Activated CD8-positive, alpha-beta memory T cell treated with anti-CD3 and anti-CD28 coated beads, Interleukin-2, amount 50 U/mL, for 24 hours (primary cell): Measurements from ENCODE around the gene DDX1.

ENCODE experiments used
- DNase-seq: peaks from one replicate; pipeline ENCODE4 v3.0.0-alpha.2; 2020; ENCODE audit errors: extremely low read depth

DDX1 gene

DNA sequence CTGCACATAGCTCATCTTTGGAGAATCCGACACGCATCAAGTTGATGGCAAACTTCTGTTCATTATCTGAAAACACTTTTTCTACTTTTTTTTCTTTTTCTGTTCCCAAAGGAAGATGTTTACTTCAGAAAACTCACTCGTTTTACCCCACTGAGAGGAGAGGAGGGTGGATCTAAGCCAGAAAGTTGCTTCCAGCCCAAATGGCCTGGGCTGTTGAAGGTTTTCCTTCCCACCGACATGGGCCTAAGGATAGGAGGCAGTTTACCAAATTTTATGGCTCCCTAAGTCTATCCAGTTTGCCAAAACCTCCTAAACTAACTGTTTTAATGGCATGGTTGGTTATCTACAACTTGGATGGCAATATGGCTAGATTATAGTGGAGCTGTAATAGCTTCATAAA lies 70.4 kb downstream of the DDX1 start:
- no peak for DNase-seq

DNA sequence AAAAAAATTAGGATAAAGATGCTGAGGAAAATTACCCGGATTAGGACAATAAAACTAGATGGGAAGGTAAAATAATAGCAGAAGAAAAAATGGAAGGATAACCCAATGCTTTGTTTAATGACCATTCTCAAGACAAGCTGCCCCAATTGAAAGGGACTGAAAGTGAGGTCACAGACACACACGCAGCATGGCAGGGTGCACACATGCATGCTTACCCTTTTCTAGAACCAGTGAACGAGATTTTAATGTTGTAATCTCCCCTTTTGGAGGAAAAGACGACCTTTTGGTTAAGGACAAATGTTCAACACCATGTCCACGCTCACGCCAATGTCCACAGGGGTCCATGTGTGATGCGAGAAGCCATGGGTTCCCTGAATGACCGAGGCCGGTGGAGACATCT lies 70.9 kb downstream of the DDX1 start:
- DNase-seq, result no peak

DNA sequence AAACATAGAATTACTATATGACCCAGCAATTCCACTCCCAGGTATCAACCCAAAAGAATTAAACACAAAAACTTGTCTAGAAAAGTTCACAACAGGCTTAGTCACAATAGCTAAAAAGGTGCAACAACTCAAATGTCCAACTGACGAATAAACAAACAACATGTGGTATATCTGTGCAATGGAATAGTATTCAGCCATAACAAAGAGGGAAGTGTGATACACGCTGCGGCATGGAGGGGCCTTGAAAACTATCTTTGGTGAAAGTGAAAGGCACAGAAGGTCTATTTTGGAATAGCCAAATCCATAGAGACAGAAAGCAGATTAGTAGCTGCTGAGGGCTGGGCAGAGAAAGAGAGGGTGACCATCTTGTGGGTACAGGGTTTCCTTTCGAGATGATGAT lies 72.1 kb downstream of the DDX1 start:
- no peak for DNase-seq

DNA sequence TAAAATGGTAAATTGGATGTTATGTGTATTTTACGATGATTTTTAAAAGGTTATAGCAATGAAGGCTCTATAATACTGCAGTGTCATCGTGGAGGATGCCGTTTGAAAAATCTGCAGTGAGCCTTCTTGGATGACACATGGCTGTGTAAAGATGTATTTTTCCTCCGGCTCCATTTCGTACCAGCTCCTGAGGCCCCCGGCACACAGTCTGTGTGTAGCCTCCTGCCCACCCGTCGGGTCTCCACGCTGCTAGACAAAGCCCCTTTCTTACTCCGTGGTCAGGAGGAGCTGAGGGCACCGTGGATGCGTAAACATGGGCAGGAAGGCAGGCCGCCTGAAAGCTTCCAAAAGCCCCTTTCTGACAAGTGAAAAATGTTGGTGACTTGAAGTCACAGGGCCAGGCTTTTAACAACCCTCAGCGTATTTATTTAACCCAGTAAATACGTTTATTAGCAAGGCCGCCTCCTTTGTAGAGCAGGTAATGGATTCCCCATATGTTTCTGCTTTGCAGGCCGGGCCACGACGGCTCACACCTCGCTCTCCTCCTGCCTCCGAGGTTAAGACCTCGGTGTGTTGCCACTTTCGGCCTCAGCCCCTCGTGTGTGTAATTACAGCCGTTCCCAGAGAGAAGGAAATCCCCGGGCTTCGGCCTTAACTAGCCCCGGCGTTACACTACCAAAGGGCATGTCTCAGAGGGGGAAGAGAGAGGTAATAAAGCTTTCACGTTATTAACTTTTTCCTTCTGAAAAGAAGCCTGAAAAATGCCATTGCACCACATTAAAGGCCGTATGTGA lies 72.8 kb downstream of the DDX1 start:
- DNase-seq, result no peak

DNA sequence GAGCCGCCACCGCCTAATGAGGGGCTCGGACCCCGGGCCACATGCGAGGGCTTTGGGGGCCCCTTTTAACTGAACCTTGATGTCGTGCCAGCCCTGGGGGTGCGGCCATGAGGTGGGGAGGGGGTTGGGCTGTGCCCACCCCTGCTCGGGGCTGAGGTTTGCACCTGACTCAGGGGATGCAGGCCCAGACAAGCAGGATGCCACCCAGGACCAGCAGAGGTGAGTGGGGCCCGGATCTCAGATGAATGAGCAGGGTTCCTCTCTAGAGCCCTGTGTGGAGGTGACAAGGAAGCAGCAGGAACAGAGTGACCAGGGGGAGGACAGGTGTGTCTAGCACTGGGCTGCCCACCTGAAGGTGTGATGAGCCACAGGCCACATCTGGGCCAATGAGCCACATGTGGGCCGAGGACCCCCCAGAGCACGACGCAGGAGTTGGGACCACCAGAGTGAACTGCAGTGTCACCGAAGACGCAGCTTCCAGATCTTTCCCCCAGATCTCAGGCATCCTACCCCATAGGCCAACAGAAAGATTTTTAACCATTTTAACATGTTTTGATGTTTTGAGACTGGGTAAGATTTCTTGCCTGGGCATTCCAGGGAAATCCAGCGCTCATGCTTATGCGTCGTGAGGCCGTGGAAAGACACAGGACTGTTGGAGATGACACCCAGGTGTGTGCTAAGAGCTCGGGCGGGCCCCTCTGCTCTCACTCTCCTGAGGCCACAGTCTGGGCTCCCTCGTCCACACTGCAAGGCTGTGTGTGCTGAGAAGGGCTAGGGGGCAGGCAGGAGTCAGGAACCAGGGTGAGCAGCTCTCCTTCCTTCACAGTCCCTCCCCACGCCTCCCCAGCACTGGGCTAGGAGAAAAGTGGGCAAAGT lies 73.6 kb downstream of the DDX1 start:
- no peak for DNase-seq

GRCh38 chr2:15665943-15666460 lies 74.3 kb downstream of the DDX1 start:
- no peak for DNase-seq

DNA sequence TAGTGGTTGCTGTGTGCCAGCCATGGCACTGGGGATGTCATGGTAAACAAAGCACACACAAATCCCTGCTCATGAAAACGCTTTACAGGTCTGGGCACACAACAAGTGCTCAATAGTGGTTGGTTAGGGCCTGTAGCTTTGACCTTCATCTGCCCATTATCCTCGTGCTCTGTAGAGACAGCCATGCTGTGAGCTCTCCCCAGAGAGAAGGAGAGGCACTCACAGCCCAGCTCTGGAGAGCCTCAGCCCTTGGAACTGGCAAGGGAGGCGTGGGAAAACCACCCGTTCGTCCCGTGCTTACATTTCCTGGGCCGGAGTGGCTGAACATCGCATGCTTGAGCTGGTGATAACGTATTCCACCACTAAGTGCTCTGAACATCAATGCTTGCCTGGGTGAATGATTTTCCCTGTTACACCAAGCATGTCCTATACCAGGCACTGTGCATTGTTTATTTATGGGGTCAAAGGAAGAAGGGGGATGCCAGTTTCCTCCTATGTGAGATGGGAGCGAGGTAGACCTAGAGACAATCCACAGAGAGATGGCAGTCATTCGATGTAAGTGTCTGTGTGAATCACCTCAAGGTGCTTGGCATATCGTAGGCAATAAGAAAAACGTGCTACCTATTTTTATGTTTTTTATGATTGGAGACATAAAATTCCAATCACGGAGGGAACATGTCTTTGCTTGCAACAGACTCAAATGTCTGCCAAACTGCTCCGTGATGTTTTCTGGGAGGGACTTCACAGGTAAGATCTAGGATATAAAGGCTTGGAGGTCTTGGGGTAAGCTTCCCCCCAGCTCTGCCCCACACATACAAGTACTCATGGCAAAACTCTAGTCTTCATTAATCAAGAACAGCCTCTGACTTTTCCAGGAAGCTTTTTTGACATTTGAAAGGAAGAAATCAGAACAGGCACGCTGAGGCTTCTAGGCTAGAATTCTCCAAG lies 75.5 kb downstream of the DDX1 start:
- DNase-seq, result no peak

DNA sequence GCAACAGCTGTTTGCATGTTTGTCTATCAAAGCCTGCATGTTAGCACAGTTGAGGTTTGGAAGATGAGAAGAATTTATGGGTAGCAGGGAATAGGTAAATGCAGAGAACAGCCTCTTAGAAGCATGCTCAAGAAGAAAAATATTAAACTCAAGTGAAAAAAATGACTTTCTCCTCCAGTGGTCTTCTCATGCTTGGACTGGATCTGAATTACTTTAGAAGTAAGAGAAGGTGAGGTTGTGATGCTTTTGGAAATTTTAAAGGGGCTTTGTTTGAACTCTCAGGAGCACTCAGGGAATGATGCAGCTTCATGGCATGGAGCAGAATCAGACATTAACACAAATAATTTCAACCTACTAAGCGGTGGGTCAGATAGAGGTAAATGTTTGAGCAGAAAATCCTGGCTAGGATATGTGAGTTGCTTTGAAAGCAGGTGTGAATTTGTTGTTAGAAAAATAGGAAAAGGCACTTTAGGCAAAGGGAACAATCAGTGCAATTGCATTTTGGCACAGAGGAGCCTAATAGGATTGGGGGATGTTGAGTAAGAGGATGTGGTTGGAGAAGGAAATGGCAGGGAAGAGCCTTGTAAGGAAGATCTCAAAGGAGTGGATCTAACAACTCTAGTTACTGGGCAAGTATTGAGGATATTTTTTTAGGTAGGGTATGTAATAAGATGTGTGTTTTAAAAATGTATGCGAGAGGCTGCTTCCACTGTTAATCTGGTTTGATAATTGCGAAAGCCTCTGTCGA lies 76.3 kb downstream of the DDX1 start:
- no peak for DNase-seq

- no peak for DNase-seq
Measured at GRCh38 chr2:15668611-15669305, 77.1 kb downstream of the DDX1 start.

DNA sequence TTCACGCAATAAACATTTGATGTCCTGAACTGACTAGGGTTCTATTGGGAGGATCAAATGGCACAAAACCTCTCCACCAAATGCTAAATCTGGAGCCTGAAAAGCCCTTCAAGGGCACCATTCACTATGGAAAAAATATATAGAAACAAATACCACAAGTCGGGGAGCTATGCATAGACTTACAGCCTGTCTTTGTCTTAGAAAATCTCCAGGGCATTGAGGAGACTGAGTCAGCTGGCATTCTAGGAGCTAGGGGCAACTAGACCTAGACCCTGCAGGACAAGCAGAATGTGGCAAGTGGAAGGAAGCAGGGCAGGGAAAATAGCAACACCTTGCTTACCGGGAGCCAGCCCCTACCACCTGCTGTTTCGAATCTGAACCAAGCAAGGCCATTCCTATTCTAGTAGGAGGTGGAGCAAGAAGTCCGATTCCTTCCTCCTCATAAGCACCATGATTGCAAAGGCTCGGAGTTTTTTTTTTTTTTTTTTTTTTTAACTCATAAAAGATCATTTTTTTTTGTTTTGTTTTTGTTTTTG lies 77.8 kb downstream of the DDX1 start:
- DNase-seq, result no peak

- DNase-seq, result no peak
Measured at GRCh38 chr2:15670469-15670868, 78.8 kb downstream of the DDX1 start.

GRCh38 chr2:15670981-15671380 lies 79.3 kb downstream of the DDX1 start:
- no peak for DNase-seq

- no peak for DNase-seq
Measured at GRCh38 chr2:15671409-15671808, 79.7 kb downstream of the DDX1 start.

GRCh38 chr2:15671842-15672815 lies 80.5 kb downstream of the DDX1 start:
- DNase-seq, result no peak

DNA sequence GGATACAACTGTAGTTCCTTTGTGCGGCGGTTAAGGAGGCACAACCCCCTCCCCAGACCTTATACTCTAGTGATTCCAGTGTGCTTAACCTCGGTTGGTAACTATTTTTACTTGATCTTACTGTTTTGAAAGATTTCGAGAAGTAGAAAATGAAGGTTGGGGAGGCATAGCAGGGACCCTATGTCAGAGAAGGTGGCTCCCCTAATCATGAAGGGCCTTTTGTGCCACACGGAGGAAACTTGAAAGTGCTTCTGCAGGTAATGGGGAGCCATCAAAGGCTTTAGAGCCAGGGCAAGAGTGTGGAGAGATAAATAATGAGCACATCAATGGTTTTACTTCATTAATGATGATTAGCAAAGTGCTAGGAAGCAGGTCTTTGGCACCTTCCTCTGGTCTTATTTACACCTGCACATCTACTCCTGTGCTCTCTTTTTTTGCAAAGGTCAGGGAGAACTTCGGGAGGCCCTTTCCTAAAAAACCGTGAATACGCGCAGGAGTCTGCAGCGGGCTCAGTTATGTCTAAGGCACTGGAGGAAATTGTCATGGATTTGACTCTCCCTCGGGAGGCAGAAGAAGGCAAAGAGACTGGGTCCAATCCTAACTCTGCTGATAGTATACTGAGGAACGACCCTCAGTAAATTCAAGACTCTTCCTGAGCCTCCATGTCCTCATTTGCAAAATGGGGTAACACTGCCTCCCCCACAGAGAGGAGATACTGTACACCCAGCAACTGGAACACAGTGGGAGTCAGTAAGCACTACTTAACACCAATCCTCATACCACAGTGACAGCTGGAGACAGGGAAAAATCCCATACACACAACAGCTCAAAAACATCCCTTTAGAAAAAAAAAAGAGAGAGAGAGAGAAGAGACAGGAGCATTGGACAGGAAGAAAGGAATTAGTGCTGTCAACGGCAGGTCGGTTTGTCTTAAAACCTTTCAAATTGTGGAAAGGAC lies 81.6 kb downstream of the DDX1 start:
- no peak for DNase-seq

- no peak for DNase-seq
Measured at GRCh38 chr2:15673919-15674636, 82.4 kb downstream of the DDX1 start.
